ENCODE results near the gene ZBTB21.

ZBTB21 gene

DNA sequence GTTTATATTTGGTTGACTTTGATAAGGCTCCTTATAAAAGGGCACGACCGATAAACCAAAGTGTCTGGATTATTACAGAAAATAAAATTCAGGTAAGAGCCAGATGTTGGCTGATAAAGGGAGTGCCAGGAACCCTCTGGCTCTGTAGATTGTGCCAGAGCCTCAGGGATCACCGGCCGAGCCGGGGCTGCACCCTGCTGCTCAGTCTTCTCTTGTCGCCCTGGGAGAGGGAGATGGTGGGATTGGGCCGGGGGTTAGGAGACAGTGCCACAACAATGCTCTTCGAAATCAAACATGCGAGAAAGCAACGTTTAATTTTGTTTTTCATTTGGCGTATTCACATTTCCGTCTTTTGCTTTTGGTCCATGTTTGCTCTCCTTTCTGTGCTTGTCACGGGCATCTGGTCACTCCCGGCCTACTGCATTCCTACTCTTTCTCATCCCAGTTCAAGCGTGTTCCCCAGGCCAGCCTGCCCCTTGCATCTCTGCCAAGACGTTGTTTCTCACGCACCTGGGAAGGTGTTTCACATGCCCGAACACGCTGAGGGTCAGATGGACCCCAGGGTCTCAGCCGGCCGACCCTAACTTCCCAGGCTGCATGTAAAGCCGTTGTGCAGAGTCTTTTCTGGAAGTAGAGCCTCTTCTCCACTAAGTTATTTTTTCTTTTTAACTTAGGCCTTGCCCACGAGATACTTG, 37.5 kb downstream of the ZBTB21 start:
- no peaks in the 10 kb centered on the region for H3K36me3 ChIP-seq (ENCODE audit: control insufficient read depth in 1 of 2, insufficient read depth in 2 of 2, low read length in 2 of 2)
- no peak overlapping the region for H3K4me3 ChIP-seq (ENCODE audit: low read depth in 1 of 2, low read length in 2 of 2)
- H3K27ac ChIP-seq (ENCODE audit: low read depth, low read length): no peak overlapping the region
- H3K4me1 ChIP-seq (ENCODE audit: control insufficient read depth in 1 of 2, insufficient read depth in 2 of 2, low read length in 2 of 2): peaks cover 12 to 17% of the 10 kb centered on the region in 2 donors
- no peak overlapping the region for H3K9ac ChIP-seq (ENCODE audit: low read depth in 1 of 2, low read length in 2 of 2)
- H3K9me3 ChIP-seq (ENCODE audit: control insufficient read depth in 1 of 2, low read length in 2 of 2): no peaks in the 10 kb centered on the region
- H3K27me3 ChIP-seq (ENCODE audit: control insufficient read depth in 1 of 2, insufficient read depth in 2 of 2, low read length in 2 of 2): no peaks in the 10 kb centered on the region

DNA sequence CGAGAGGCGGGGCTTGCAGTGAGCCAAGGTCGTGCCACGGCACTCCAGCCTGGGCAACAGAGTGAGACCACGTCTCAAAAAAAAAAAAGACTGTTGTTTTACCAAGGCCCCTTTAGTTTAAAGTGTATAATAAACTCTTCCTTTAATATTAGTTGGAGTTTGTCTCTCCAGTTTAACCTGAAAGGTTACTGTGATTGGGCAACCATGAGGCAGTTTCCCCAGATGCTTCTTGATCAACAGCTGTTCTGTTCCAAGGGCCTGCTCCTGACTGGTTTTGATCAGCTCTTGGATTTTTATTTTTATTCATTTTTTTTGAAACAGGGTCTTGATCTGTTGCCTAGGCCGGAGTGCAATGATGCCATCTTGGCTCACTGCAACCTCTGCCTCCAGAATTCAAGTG, 38.3 kb downstream of the ZBTB21 start:
- H3K4me1 ChIP-seq (ENCODE audit: control insufficient read depth in 1 of 2, insufficient read depth in 2 of 2, low read length in 2 of 2): peaks cover 12 to 17% of the 10 kb centered on the region in 2 donors
- H3K9me3 ChIP-seq (ENCODE audit: control insufficient read depth in 1 of 2, low read length in 2 of 2): no peaks in the 10 kb centered on the region
- H3K27ac ChIP-seq (ENCODE audit: low read depth, low read length): no peak overlapping the region
- H3K36me3 ChIP-seq (ENCODE audit: control insufficient read depth in 1 of 2, insufficient read depth in 2 of 2, low read length in 2 of 2): no peaks in the 10 kb centered on the region
- no peak overlapping the region for H3K9ac ChIP-seq (ENCODE audit: low read depth in 1 of 2, low read length in 2 of 2)
- no peak overlapping the region for H3K4me3 ChIP-seq (ENCODE audit: low read depth in 1 of 2, low read length in 2 of 2)
- H3K27me3 ChIP-seq (ENCODE audit: control insufficient read depth in 1 of 2, insufficient read depth in 2 of 2, low read length in 2 of 2): no peaks in the 10 kb centered on the region

DNA sequence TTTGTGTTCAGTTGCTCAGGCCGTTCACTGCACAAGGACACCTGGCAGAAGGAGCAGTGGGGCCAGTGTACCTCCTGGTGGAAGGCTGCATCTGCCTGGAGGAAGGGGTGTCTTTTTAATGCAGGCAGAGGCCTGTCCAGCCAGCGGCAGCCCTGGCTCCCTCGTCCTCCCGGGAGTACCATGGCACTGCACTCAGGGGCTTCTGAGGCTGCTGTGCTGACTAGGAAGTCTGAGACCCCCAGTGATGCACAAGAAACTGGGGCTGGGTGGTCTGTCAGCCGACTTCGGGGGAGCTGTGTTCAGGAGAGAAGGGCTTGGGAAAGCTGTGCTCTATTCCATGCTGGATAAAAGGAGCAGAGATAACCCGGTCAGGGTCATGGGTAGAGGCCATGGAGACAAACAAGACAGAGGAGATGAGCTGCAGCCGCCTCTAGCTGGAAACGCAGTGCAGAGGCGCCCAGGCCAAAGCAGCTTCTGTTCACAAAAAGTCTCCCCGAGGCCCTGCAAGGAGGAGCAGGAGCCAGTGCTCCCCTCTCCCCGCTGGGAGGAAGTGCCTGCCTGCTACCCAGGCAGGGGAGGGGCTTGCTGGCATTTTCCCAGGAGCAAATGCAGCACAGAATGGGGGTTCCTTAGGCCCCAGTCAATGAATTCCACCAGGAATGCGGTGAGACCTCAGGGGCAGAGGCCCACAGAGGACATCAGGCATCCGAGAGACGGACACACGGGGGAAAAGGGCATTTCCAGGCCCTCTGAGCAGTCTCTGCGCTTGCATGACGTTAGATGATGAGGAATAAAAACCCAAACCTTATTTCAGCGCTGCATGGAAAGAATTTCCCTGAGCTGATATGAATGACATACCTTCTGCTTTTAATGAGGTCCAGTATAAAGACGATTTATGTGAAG, 39.2 kb downstream of the ZBTB21 start:
- H3K4me1 ChIP-seq (ENCODE audit: control insufficient read depth in 1 of 2, insufficient read depth in 2 of 2, low read length in 2 of 2): peaks cover 12 to 17% of the 10 kb centered on the region in 2 donors
- no peak overlapping the region for H3K27ac ChIP-seq (ENCODE audit: low read depth, low read length)
- no peaks in the 10 kb centered on the region for H3K36me3 ChIP-seq (ENCODE audit: control insufficient read depth in 1 of 2, insufficient read depth in 2 of 2, low read length in 2 of 2)
- no peaks in the 10 kb centered on the region for H3K27me3 ChIP-seq (ENCODE audit: control insufficient read depth in 1 of 2, insufficient read depth in 2 of 2, low read length in 2 of 2)
- H3K9me3 ChIP-seq (ENCODE audit: control insufficient read depth in 1 of 2, low read length in 2 of 2): no peaks in the 10 kb centered on the region
- H3K9ac ChIP-seq (ENCODE audit: low read depth in 1 of 2, low read length in 2 of 2): no peak overlapping the region
- H3K4me3 ChIP-seq (ENCODE audit: low read depth in 1 of 2, low read length in 2 of 2): no peak overlapping the region

DNA sequence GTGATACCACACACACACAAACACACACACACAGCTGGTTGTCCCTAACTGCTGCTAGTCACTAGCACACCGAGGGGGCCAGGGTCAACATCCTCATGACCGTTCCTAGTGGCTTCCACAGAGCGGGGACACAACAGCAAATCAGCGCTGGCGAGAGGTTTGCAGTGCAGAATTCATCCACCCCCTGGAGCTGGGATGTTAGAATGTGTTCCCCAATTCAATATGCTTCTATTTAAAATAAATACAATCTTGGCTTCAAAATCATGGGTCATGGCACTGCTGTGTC, 40.1 kb downstream of the ZBTB21 start:
- Histone ChIP-seq H3K27me3 (ENCODE audit: control insufficient read depth in 1 of 2, insufficient read depth in 2 of 2, low read length in 2 of 2) (no peaks in the 10 kb centered on the region), H3K9me3 (ENCODE audit: control insufficient read depth in 1 of 2, low read length in 2 of 2) (no peaks in the 10 kb centered on the region), H3K27ac (ENCODE audit: low read depth, low read length) (no peak overlapping the region), H3K4me1 (ENCODE audit: control insufficient read depth in 1 of 2, insufficient read depth in 2 of 2, low read length in 2 of 2) (peaks cover 12 to 17% of the 10 kb centered on the region in 2 donors), H3K4me3 (ENCODE audit: low read depth in 1 of 2, low read length in 2 of 2) (no peak overlapping the region), H3K36me3 (ENCODE audit: control insufficient read depth in 1 of 2, insufficient read depth in 2 of 2, low read length in 2 of 2) (no peaks in the 10 kb centered on the region), H3K9ac (ENCODE audit: low read depth in 1 of 2, low read length in 2 of 2) (no peak overlapping the region)

DNA sequence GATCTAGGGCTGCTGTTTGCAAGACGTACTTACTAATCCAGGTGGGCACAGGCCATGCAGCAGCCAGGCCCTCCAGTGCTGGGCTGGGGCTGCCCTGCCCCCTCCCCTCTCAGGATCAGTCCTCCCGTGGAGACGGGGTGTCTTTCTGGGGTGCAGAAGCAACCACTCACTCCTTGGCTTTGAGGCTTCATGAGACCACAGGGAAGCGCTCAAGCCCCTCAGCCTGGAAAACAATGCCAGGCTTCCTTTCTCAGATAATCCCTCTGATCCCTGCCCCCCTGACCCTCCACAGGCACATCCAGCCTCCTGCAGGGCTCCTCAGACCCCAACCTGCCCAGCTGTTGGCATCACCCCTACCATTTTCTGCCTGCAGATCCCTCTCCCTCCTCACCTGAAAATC, 42.5 kb downstream of the ZBTB21 start:
- H3K9ac ChIP-seq (ENCODE audit: low read depth in 1 of 2, low read length in 2 of 2): no peak overlapping the region
- no peaks in the 10 kb centered on the region for H3K9me3 ChIP-seq (ENCODE audit: control insufficient read depth in 1 of 2, low read length in 2 of 2)
- H3K27ac ChIP-seq (ENCODE audit: low read depth, low read length): no peak overlapping the region
- no peaks in the 10 kb centered on the region for H3K4me1 ChIP-seq (ENCODE audit: control insufficient read depth in 1 of 2, insufficient read depth in 2 of 2, low read length in 2 of 2)
- H3K27me3 ChIP-seq (ENCODE audit: control insufficient read depth in 1 of 2, insufficient read depth in 2 of 2, low read length in 2 of 2): no peaks in the 10 kb centered on the region
- no peaks in the 10 kb centered on the region for H3K36me3 ChIP-seq (ENCODE audit: control insufficient read depth in 1 of 2, insufficient read depth in 2 of 2, low read length in 2 of 2)
- no peak overlapping the region for H3K4me3 ChIP-seq (ENCODE audit: low read depth in 1 of 2, low read length in 2 of 2)

DNA sequence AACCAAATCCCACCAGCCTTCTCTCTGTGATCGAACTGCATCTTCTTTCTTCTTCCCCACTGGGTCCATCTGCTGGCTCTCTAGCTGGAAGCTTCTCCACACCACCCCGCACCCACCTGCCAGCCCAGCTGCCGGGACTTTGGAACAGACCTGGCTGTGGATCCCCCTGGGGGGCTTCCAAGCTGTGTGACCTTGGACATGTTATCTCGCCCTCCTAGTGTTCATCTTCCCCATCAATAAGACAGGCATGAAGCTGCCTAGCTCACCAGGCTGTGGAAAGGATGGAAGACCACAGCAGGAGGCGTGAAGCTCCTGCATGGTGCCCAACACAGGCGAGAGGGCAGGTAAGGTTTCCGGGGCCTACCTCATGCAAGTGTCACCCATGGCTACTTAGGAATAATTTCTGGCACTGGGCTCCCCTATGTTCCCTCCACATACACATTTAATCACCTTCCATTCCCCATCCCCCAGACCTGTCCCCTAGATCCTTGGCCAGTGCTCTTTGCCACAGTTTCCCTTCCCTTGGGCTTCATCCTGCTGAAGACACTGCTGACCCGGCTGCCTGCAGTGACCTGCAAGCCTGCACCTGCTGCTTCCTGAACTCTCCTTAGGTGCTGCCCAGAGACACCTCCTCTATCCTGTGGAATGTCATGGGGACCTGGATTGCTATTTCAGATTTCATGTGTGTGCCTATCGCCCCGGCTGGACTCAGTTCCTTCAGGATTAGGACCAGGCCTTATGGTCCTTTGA, 43.1 kb downstream of the ZBTB21 start:
- Histone ChIP-seq H3K4me1 (ENCODE audit: control insufficient read depth in 1 of 2, insufficient read depth in 2 of 2, low read length in 2 of 2) (no peaks in the 10 kb centered on the region), H3K9ac (ENCODE audit: low read depth in 1 of 2, low read length in 2 of 2) (no peak overlapping the region), H3K36me3 (ENCODE audit: control insufficient read depth in 1 of 2, insufficient read depth in 2 of 2, low read length in 2 of 2) (no peaks in the 10 kb centered on the region), H3K9me3 (ENCODE audit: control insufficient read depth in 1 of 2, low read length in 2 of 2) (no peaks in the 10 kb centered on the region), H3K27me3 (ENCODE audit: control insufficient read depth in 1 of 2, insufficient read depth in 2 of 2, low read length in 2 of 2) (no peaks in the 10 kb centered on the region), H3K4me3 (ENCODE audit: low read depth in 1 of 2, low read length in 2 of 2) (no peak overlapping the region), H3K27ac (ENCODE audit: low read depth, low read length) (no peak overlapping the region)

DNA sequence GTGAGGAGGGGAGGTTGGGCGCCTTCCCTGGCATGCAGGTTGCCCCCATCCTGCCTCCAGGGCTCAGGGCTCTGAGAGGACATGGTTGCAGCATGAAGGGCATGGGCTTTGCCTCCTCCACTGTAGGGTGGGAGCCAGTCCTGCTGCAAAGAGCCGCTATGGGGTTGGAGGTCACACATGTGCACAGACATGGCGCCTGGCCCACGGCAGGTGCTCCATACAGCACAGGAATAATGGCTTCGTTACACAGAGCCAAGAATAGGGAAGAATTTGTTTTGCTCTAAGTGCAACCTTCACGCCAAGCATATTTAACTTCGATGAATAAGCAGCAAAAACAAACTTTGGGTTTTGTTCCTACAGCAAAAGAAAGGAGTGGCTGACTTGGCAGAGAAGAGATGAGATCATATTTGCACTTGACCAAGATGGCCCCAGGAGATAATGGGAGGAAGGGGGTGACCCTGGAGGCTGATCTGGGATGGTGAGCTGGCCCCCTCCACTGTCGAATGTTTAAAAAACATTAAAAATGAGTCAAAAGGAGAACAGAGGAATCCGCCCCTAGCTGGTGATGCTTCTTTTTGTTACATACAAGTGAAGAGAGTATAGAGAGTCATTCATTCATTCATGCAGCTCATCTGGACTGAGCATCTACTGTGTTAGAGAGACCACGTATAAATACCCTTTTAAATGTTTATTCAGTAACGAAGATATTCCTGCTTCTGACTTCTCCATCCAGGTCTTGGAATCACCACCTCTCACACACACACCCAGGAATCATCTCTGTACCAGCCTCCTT, 43.9 kb downstream of the ZBTB21 start:
- H3K4me3 ChIP-seq (ENCODE audit: low read depth in 1 of 2, low read length in 2 of 2): no peak overlapping the region
- no peaks in the 10 kb centered on the region for H3K4me1 ChIP-seq (ENCODE audit: control insufficient read depth in 1 of 2, insufficient read depth in 2 of 2, low read length in 2 of 2)
- H3K27ac ChIP-seq (ENCODE audit: low read depth, low read length): no peak overlapping the region

DNA sequence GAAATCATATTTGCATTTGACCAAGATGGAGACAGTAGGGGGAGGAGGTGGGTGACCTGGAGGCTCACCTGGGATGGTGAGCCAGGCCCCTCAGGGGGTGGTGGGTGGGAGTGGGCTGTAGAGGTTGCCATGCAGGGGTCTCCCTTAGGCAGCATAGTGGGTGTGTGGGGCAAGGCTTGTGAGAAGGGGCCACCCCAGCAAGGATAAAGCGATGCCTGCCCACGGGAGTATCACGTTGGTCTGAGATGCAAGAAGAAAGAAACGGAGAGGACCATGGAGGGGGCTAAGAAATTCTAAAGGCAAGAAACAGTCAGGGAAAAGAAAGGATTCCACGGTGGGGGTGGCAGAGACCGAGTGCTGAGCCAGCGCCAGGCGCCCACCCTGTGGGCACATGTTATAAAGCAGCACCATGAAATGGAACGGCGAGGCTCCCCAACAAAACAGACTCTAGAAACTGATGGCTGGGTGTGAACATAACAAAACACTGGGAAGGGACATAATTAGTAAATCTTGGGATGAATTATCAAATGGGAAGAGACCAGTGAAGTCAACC, 44.6 kb downstream of the ZBTB21 start:
- H3K4me1 ChIP-seq (ENCODE audit: control insufficient read depth in 1 of 2, insufficient read depth in 2 of 2, low read length in 2 of 2): no peaks in the 10 kb centered on the region
- no peak overlapping the region for H3K27ac ChIP-seq (ENCODE audit: low read depth, low read length)
- H3K4me3 ChIP-seq (ENCODE audit: low read depth in 1 of 2, low read length in 2 of 2): no peak overlapping the region
- H3K27me3 ChIP-seq (ENCODE audit: control insufficient read depth in 1 of 2, insufficient read depth in 2 of 2, low read length in 2 of 2): peaks cover 0 to 7% of the 10 kb centered on the region in 2 donors
- no peak overlapping the region for H3K9ac ChIP-seq (ENCODE audit: low read depth in 1 of 2, low read length in 2 of 2)
- no peaks in the 10 kb centered on the region for H3K9me3 ChIP-seq (ENCODE audit: control insufficient read depth in 1 of 2, low read length in 2 of 2)
- H3K36me3 ChIP-seq (ENCODE audit: control insufficient read depth in 1 of 2, insufficient read depth in 2 of 2, low read length in 2 of 2): no peaks in the 10 kb centered on the region

More for the DNA sequence above, 43.9 kb downstream of the ZBTB21 start:
- Histone ChIP-seq H3K9ac (ENCODE audit: low read depth in 1 of 2, low read length in 2 of 2) (no peak overlapping the region), H3K27me3 (ENCODE audit: control insufficient read depth in 1 of 2, insufficient read depth in 2 of 2, low read length in 2 of 2) (peaks cover 0 to 6% of the 10 kb centered on the region in 2 donors), H3K36me3 (ENCODE audit: control insufficient read depth in 1 of 2, insufficient read depth in 2 of 2, low read length in 2 of 2) (no peaks in the 10 kb centered on the region), H3K9me3 (ENCODE audit: control insufficient read depth in 1 of 2, low read length in 2 of 2) (no peaks in the 10 kb centered on the region)

DNA sequence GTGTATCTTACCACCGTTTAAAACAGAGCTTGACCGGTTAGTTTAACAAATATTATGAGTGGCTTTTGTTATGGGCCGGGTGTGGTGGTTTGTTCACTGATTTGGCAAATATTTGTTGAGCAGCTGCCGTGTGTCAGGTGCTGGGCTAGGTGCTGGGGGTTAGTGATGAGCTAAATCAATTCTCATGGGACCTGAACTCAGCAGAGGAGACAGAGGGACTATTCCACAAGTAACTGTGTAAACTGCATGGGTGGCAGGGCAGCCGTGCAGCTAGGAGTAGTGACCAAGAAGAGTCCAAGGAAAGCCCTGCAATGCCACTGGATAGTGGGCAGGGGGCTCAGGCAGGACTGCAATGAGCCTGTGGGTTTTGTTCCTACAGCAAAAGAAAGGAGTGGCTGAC, 45.1 kb downstream of the ZBTB21 start:
- Histone ChIP-seq H3K9me3 (ENCODE audit: control insufficient read depth in 1 of 2, low read length in 2 of 2) (no peaks in the 10 kb centered on the region), H3K4me1 (ENCODE audit: control insufficient read depth in 1 of 2, insufficient read depth in 2 of 2, low read length in 2 of 2) (no peaks in the 10 kb centered on the region), H3K27ac (ENCODE audit: low read depth, low read length) (no peak overlapping the region), H3K36me3 (ENCODE audit: control insufficient read depth in 1 of 2, insufficient read depth in 2 of 2, low read length in 2 of 2) (no peaks in the 10 kb centered on the region), H3K4me3 (ENCODE audit: low read depth in 1 of 2, low read length in 2 of 2) (no peak overlapping the region), H3K27me3 (ENCODE audit: control insufficient read depth in 1 of 2, insufficient read depth in 2 of 2, low read length in 2 of 2) (peaks cover 0 to 7% of the 10 kb centered on the region in 2 donors), H3K9ac (ENCODE audit: low read depth in 1 of 2, low read length in 2 of 2) (no peak overlapping the region)

Measured in duodenal mucosa (tissue), 2 donors.